BLaER1 (cell line): ENCODE results near the gene GALNTL6.

Experiments used
- H3K27ac ChIP-seq: shearing (Covaris generic); formaldehyde crosslinking; 2 replicates; pipeline ENCODE4 v1.8.1; 2022
- H3K27me3 ChIP-seq: shearing (Covaris generic); formaldehyde crosslinking; 2 replicates; pipeline ENCODE4 v1.8.1; 2022
- H3K36me3 ChIP-seq: shearing (Covaris generic); formaldehyde crosslinking; 2 replicates; pipeline ENCODE4 v1.8.1; 2022
- H3K4me1 ChIP-seq: shearing (Covaris generic); formaldehyde crosslinking; 2 replicates; pipeline ENCODE4 v1.8.1; 2022
- H3K4me2 ChIP-seq: shearing (Covaris generic); formaldehyde crosslinking; 2 replicates; pipeline ENCODE4 v1.8.1; 2022
- H3K4me3 ChIP-seq: shearing (Covaris generic); formaldehyde crosslinking; 2 replicates; pipeline ENCODE4 v1.8.1; 2022
- H3K9ac ChIP-seq: shearing (Covaris generic); formaldehyde crosslinking; 2 replicates; pipeline ENCODE4 v1.8.1; 2022
- H3K9me3 ChIP-seq: shearing (Covaris generic); formaldehyde crosslinking; 2 replicates; pipeline ENCODE4 v1.8.1; 2022
- H4K20me1 ChIP-seq: shearing (Covaris generic); formaldehyde crosslinking; 2 replicates; pipeline ENCODE4 v1.8.1; 2022
- Cebpa-rat ChIP-seq: shearing (Covaris generic); IDR thresholded peaks from 2 replicates; pipeline ENCODE4 v1.8.1; 2022

The GALNTL6 gene

DNA sequence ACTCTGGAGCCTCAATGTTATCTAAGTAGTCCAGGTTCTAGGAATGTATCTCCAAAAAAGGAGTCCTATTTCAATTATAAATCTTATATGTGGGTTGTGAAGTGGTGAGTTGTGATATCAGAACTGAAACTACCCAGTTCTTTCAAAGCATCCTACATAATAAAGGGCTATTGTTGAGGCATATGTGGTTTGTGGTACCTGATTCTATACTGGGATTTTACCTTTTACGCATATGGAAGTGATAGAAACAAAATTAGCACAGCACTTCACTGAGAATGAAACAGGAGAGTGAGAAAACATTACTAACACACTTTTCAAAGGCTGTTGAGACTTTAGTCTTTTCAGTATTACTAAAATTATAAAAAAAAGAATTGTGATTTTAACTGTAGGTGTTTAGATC, 937.7 kb downstream of the GALNTL6 start:
- Histone ChIP-seq H3K27me3 (no peaks in the 10 kb centered on the region), H3K9me3 (no peaks in the 10 kb centered on the region), H3K4me2 (no peak overlapping the region), H3K27ac (no peak overlapping the region), H3K9ac (no peak overlapping the region), H3K4me1 (no peaks in the 10 kb centered on the region), H3K36me3 (no peaks in the 10 kb centered on the region), H3K4me3 (no peak overlapping the region), H4K20me1 (no peaks in the 10 kb centered on the region)
- TF ChIP-seq Cebpa-rat: no peak

DNA sequence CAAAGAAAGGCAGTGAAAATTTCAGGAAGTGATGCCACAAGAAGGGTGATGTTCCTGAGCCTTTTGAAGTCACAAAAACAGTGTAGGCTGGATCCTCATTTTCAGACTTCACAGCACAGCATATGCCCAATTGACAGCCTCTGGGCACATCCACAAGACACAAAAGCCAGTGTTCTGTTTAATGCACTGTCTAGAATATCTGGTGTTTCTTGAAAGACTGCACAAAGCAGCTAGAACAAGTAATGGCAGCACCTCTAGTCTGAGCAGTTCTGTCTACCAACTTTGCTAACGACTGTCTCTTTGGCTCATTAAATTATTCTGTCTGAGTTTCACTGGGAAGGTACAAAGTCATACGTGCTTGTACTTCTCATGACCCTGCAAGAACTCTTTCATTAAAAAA, 938.3 kb downstream of the GALNTL6 start:
- no peak for TF ChIP-seq Cebpa-rat
- H3K9ac ChIP-seq: no peak overlapping the region
- no peaks in the 10 kb centered on the region for H3K4me1 ChIP-seq
- H3K27ac ChIP-seq: no peak overlapping the region
- H3K4me3 ChIP-seq: no peak overlapping the region
- H3K4me2 ChIP-seq: no peak overlapping the region
- H3K27me3 ChIP-seq: no peaks in the 10 kb centered on the region
- H4K20me1 ChIP-seq: no peaks in the 10 kb centered on the region
- no peaks in the 10 kb centered on the region for H3K36me3 ChIP-seq
- H3K9me3 ChIP-seq: no peaks in the 10 kb centered on the region

- H3K4me2 ChIP-seq: no peak overlapping the region
- H3K27me3 ChIP-seq: no peaks in the 10 kb centered on the region
- no peak overlapping the region for H3K27ac ChIP-seq
- no peaks in the 10 kb centered on the region for H3K36me3 ChIP-seq
- H3K9ac ChIP-seq: no peak overlapping the region
- H3K4me1 ChIP-seq: no peaks in the 10 kb centered on the region
- no peak overlapping the region for H3K4me3 ChIP-seq
- H4K20me1 ChIP-seq: no peaks in the 10 kb centered on the region
- H3K9me3 ChIP-seq: no peaks in the 10 kb centered on the region
- no peak for TF ChIP-seq Cebpa-rat
Measured at GRCh38 chr4:172758586-172759340, 945.6 kb downstream of the GALNTL6 start.

DNA sequence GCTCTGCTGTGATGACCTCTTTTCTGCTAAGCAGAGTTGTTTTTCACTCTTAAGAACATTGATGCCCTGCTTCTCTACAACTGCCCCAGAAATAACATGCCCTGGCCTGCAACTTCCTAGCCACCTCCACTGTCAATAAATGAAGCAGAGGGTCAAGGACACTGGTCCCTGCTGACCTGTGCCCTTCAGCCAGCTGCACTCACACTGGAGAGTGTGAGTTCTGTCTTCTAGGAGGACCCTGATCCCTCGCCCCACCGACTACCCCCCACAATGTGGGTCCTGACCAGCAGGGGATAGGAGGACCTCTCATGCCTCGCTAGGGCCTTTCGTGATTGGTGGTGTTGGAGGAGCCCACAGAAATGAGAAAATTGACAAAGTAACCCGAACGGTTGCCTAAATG, 947.3 kb downstream of the GALNTL6 start:
- no peaks in the 10 kb centered on the region for H3K9me3 ChIP-seq
- no peak for TF ChIP-seq Cebpa-rat

DNA sequence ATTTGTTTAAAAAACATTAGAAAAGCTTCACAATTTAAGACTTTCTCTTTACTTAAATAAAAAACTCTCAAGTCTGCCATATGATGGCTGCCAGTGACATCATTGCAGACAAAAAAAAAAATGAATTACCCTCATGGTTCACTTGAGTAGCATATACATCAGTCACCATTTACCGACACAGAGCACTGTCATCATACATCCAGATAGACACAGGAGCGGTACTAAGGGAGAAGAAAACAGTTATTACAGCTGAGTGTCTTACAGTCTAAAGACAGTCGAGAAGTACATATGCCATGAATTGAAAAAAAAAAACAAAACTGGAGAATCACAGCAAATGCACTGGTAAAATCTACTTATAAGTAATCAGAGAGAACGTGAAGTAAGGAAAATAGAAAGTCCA, 949.7 kb downstream of the GALNTL6 start:
- Histone ChIP-seq H3K9ac (no peak overlapping the region), H3K4me3 (no peak overlapping the region), H3K27me3 (no peaks in the 10 kb centered on the region), H3K4me1 (no peaks in the 10 kb centered on the region), H3K27ac (no peak overlapping the region), H3K36me3 (no peaks in the 10 kb centered on the region), H3K9me3 (no peaks in the 10 kb centered on the region), H3K4me2 (no peak overlapping the region), H4K20me1 (no peaks in the 10 kb centered on the region)
- TF ChIP-seq Cebpa-rat: no peak

More for the DNA sequence above, 947.3 kb downstream of the GALNTL6 start:
- no peaks in the 10 kb centered on the region for H3K4me1 ChIP-seq
- H3K4me3 ChIP-seq: no peak overlapping the region
- H3K4me2 ChIP-seq: no peak overlapping the region
- no peaks in the 10 kb centered on the region for H3K27me3 ChIP-seq
- no peaks in the 10 kb centered on the region for H3K36me3 ChIP-seq
- no peaks in the 10 kb centered on the region for H4K20me1 ChIP-seq
- H3K9ac ChIP-seq: no peak overlapping the region
- no peak overlapping the region for H3K27ac ChIP-seq

DNA sequence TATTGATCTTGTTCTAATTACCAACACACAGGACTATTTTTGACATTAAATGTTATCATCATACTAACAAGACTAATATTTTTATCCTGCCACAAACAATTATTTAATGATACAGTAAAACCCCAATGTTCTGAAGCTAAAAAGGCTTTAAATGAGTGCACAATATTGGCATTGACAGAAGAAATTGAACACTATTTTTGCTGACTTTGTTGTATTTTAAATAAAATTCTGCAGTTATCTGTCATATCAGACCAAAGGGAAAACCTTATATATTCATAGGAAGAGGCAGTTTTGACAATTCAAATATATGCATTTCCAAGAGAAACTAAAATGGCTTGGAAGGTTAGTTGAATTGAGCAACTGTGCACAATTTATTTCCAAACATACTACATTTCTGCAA, 957.6 kb downstream of the GALNTL6 start:
- H3K27me3 ChIP-seq: no peaks in the 10 kb centered on the region
- no peak overlapping the region for H3K27ac ChIP-seq
- TF ChIP-seq Cebpa-rat: no peak
- H3K4me2 ChIP-seq: no peak overlapping the region
- no peaks in the 10 kb centered on the region for H4K20me1 ChIP-seq
- no peaks in the 10 kb centered on the region for H3K9me3 ChIP-seq
- H3K4me1 ChIP-seq: no peaks in the 10 kb centered on the region
- no peak overlapping the region for H3K9ac ChIP-seq
- no peak overlapping the region for H3K4me3 ChIP-seq
- H3K36me3 ChIP-seq: no peaks in the 10 kb centered on the region

DNA sequence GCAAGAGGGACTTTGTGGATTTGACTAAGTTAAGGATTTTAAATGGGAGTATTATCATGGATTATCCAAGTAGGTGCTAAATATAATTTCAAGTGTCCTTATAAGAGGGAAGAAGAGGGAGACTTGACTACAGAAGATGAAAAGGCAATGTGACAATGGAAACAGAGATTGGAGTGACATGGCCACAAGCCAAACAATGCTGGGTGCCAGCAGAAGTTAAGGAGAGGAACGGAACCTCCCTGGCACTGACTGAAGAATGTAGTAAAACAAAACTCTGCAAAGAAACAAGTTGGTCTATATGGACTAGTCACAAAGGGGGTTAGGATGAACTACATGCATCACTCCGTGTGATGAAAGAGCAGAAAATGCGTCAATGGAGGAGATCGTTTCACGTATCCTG, 959.6 kb downstream of the GALNTL6 start:
- H3K4me3 ChIP-seq: no peak overlapping the region
- no peaks in the 10 kb centered on the region for H4K20me1 ChIP-seq
- no peak for TF ChIP-seq Cebpa-rat
- no peak overlapping the region for H3K27ac ChIP-seq
- no peak overlapping the region for H3K9ac ChIP-seq
- H3K4me1 ChIP-seq: no peaks in the 10 kb centered on the region
- H3K9me3 ChIP-seq: no peaks in the 10 kb centered on the region
- no peaks in the 10 kb centered on the region for H3K27me3 ChIP-seq
- no peaks in the 10 kb centered on the region for H3K36me3 ChIP-seq
- H3K4me2 ChIP-seq: no peak overlapping the region

GRCh38 chr4:172776203-172776861, 963.1 kb downstream of the GALNTL6 start:
- Histone ChIP-seq H3K9ac (no peak overlapping the region), H3K27ac (no peak overlapping the region), H4K20me1 (no peaks in the 10 kb centered on the region), H3K9me3 (no peaks in the 10 kb centered on the region), H3K4me1 (no peaks in the 10 kb centered on the region), H3K27me3 (no peaks in the 10 kb centered on the region), H3K36me3 (no peaks in the 10 kb centered on the region), H3K4me2 (no peak overlapping the region), H3K4me3 (no peak overlapping the region)
- TF ChIP-seq Cebpa-rat: no peak

DNA sequence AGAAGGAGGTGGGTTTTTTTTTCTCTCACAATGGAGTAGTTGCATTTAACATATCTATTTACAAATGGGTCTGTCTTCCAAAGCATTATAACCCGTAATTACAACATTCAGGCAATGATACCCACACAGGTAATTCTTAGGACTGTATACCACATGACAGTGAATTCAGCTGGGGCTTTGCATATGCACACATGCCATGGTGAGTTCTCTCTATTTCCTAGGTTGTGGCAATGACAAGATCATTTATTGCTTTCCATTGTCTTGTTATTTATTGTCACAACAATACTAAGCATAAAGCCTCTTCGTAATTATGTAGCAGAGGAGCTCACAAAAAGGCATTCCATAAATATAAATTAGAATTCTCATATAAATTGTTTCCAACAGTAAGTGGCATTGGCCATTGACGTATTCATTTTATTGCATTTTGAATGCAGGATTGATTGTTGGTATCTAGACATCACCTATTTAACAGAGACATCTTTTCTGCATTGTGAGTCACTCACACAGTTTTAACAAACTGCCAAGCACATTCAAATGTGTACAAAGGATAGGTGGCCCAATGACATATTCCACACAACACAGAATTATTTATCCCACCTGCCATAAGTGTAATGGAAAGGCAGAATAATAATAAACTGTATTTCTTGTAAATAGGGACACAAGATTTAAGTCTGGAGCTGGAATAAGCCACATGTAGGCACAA, 964.7 kb downstream of the GALNTL6 start:
- Histone ChIP-seq H3K27ac (no peak overlapping the region), H3K4me1 (no peaks in the 10 kb centered on the region), H3K27me3 (no peaks in the 10 kb centered on the region), H3K9me3 (no peaks in the 10 kb centered on the region), H4K20me1 (no peaks in the 10 kb centered on the region), H3K4me3 (no peak overlapping the region), H3K4me2 (no peak overlapping the region), H3K36me3 (no peaks in the 10 kb centered on the region), H3K9ac (no peak overlapping the region)
- TF ChIP-seq Cebpa-rat: no peak

DNA sequence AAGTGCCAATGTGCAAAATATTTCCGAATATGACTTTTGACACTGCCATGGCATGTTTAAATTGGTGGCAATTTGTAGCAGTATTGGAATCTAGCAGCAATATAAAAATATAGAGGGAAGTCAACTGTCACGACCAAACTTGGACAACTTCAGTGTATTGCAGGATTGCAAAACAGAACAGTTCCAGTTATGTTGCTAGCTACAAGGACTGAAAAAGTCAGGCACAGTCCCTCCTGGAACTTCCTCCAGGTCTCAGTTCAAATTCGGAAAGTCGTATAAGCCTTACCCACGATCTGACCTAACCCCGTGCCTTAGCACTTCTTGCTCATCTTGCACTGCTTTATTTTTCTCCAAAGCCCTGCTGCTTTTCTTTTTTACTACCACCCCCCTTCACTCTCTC, 965.4 kb downstream of the GALNTL6 start:
- Histone ChIP-seq H3K4me2 (no peak overlapping the region), H3K9me3 (no peaks in the 10 kb centered on the region), H3K4me3 (no peak overlapping the region), H3K36me3 (no peaks in the 10 kb centered on the region), H4K20me1 (no peaks in the 10 kb centered on the region), H3K9ac (no peak overlapping the region), H3K27ac (no peak overlapping the region), H3K4me1 (no peaks in the 10 kb centered on the region), H3K27me3 (no peaks in the 10 kb centered on the region)
- TF ChIP-seq Cebpa-rat: no peak
